NCI-H146 (cell line): Measurements from ENCODE around the gene GABRE.
"Not testable (repeated sequence)": the region's sequence is repeated elsewhere in the genome, so short reads cannot be mapped to it uniquely, and the experiment has no call there.

ENCODE experiments used
- DNase-seq: peaks from one replicate; lab custom pipeline; 2025; lab: John Stamatoyannopoulos, UW

The GABRE gene

GRCh38 chrX:151970027-151970426 is 4.4 kb downstream of the GABRE start:
- DNase-seq: no peak

DNA sequence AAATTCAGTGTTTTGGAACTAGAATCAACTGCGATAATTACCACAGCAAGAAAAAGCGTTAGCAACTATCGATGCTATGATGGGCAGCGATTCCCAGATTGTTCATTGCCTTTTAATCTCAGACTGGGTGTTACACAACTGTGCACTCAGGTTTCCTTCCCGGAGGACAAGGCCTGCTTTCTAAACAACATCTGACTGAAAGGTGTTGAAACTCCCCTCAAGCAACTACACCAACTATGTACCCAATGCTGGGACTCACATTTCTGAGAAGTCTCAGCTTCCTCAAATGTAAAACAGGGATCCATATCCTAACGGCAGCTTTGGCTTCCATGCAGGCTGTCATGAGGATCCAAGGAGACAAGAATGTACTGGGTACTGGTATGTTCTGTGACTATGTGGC is 8.2 kb downstream of the GABRE start:
- DNase-seq: no peak

GRCh38 chrX:151962034-151962433 is 12.4 kb downstream of the GABRE start:
- no peak for DNase-seq

GRCh38 chrX:151958101-151958500 is 16.4 kb downstream of the GABRE start:
- DNase-seq: no peak

GRCh38 chrX:151954730-151955129 is 19.7 kb downstream of the GABRE start:
- DNase-seq: no peak

- DNase-seq: no peak
Observed at GRCh38 chrX:151938172-151938571, 36.3 kb downstream of the GABRE start.

GRCh38 chrX:151935358-151935757 is 39.1 kb downstream of the GABRE start:
- no peak for DNase-seq

DNA sequence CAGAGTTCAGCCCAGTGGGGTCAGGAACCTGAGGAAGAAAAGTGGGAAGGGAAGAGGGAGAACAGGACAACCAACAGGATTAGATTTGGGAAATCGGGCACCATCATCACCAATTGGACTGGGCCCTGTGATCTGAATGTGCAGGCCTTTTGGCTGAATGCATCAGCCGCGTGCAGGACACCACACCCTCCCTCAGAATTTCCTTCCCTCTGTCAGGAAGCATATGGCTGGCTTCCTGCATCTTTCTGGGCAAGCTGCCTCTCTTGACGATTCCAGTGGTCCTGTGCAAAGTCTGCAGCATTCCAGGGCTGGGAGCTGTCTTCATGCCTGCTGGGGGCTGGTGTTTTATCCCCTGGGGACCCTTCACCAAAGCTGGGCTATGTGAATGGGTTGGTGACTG is 45.4 kb downstream of the GABRE start:
- no peak for DNase-seq

DNA sequence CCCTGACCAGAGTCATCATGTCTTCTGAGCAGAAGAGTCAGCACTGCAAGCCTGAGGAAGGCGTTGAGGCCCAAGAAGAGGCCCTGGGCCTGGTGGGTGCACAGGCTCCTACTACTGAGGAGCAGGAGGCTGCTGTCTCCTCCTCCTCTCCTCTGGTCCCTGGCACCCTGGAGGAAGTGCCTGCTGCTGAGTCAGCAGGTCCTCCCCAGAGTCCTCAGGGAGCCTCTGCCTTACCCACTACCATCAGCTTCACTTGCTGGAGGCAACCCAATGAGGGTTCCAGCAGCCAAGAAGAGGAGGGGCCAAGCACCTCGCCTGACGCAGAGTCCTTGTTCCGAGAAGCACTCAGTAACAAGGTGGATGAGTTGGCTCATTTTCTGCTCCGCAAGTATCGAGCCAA is 50.8 kb downstream of the GABRE start:
- DNase-seq: no peak

- DNase-seq: no peak
Observed at GRCh38 chrX:151922692-151923091, 51.8 kb downstream of the GABRE start.

GRCh38 chrX:151921866-151922265 is 52.6 kb downstream of the GABRE start:
- DNase-seq: no peak

GRCh38 chrX:151921292-151921691 is 53.2 kb downstream of the GABRE start:
- no peak for DNase-seq

DNA sequence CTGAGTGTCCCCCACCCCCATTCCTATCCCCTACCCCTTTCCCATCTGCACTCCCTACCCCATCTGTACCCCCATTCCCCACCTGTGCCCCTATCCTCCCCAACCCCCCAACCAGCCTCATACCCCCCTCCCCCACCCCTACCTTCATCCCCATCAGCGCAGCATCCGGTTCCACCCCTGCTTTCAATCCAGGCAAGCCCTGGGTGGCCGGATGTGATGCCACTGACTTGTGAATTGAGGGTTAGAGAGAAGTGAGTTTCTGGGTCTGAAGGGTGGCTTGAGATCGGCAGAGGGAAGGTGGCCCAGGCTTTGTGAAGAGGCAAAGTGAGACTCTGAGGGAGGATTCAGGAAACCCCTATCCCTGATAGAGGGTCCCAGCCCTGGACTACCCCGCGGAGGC is 53.9 kb downstream of the GABRE start:
- DNase-seq: no peak

DNA sequence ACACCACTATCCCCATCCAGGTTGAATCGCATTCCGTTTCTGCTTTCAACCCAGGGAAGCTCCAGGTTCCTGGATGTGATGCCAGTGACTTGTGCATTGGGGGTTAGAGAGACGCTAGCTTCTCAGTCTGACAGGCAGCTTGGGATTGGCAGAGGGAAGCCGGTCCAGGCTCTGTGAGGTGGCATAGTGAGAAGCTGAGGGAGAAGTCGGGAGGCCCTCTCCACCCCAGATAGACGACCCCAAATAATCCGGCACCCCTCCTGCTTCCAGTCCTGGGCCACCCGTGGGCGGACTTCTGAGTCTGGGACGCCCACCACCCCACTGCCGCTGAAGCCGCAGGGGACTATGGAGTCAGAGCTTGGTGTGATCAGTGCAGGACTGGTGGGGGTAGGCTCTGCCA is 54.4 kb downstream of the GABRE start:
- DNase-seq: no peak

- DNase-seq: no peak
Observed at GRCh38 chrX:151919610-151920009, 54.9 kb downstream of the GABRE start.

GRCh38 chrX:151918736-151919135 is 55.7 kb downstream of the GABRE start:
- DNase-seq: not testable (repeated sequence)

DNA sequence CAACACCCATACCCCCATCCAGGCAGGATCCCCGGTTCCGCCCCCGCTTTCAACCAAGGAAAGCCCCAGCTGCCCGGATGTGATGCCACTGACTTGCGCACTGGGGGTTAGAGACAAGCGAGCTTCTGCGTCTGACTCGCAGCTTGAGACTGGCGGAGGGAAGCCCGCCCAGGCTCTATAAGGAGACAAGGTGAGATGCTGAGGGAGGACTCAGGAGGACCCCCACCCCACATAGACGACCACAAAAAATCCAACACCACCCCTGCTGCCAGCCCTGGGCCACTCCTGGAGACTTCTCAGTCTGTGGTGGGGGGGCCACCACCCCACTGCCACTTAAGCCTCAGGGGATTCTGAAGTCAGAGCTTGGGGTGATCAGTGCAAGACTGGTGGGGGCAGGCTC is 61.7 kb downstream of the GABRE start, which contains the start of gene MAGEA4:
Gene MAGEA4, plus strand, starts transcription at position 110 of the 400 bp plus-strand sequence. CDS start 10,776 bp downstream, outside the sequence.
- DNase-seq: no peak

DNA sequence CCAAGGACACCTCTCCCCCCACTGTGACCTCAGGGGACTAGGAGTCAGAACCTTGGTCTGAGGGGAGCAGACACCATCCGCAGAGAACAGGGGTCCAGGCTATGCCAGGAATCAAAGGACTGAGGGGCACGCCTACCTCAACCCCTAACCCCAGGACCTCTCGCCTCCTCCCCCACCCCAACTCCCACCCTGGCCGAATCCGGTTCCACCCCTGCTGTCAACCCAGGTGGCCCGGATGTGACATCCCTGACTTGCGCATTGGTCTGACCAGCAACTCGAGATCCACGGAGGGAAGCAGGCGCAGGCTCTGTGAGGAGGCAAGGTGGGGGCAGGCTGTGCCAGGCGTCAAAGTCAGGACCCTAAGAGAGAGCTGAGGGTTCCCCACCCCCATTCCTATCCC is 62.3 kb downstream of the GABRE start:
- no peak for DNase-seq

DNA sequence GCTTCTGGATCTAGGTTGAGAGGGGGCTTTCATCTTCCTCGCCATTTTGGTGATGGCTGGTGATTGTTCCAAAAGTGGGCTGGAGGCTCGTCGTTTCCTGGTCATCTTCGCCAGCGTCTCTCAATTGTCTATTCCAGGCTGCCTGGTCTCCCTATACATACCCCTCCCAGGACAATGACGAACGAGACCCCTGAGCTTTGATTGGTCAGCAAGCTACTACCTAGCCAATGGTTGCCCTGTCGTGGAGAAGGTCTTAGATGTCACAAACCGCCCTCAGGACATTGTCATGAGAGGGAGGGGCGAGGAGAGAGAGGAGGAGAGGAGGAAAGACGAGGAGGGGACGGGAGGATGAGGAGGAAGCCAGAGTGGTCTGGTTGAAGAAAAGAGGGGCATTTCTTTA is 69.5 kb downstream of the GABRE start:
- DNase-seq: no peak
